Duodenal mucosa (tissue), 2 donors: ENCODE measurements around the gene CD58.

Experiments
- H3K27ac ChIP-seq: one replicate; pipeline ENCODE4 v1.7.0; 2013; ENCODE audit warnings: low read depth, low read length
- H3K27me3 ChIP-seq, 2 donors: one replicate each; pipeline ENCODE4 v1.7.0; 2013; ENCODE audit warnings: low read length in 2 of 2, control low read depth in 1 of 2; ENCODE audit not compliant: insufficient read depth in 2 of 2, control insufficient read depth in 1 of 2
- H3K36me3 ChIP-seq, 2 donors: one replicate each; pipeline ENCODE4 v1.7.0; 2013; ENCODE audit warnings: low read length in 2 of 2, control low read depth in 1 of 2; ENCODE audit not compliant: insufficient read depth in 2 of 2, control insufficient read depth in 1 of 2
- H3K4me1 ChIP-seq, 2 donors: one replicate each; pipeline ENCODE4 v1.7.0; 2013; ENCODE audit warnings: low read length in 2 of 2, control low read depth in 1 of 2; ENCODE audit not compliant: insufficient read depth in 2 of 2, control insufficient read depth in 1 of 2
- H3K4me3 ChIP-seq, 2 donors: one replicate each; pipeline ENCODE4 v1.7.0; 2013; ENCODE audit warnings: low read length in 2 of 2, low read depth in 1 of 2
- H3K9ac ChIP-seq, 2 donors: one replicate each; pipeline ENCODE4 v1.7.0; 2013; ENCODE audit warnings: low read length in 2 of 2, low read depth in 1 of 2
- H3K9me3 ChIP-seq, 2 donors: one replicate each; pipeline ENCODE4 v1.7.0; 2013; ENCODE audit warnings: low read length in 2 of 2, control low read depth in 1 of 2; ENCODE audit not compliant: control insufficient read depth in 1 of 2

CD58 gene

GRCh38 chr1:116474921-116475849 lies 95.6 kb downstream of the CD58 start:
- Histone ChIP-seq H3K27me3 (no peaks in the 10 kb centered on the region), H3K36me3 (no peaks in the 10 kb centered on the region), H3K4me1 (peaks cover 64 to 71% of the 10 kb centered on the region in 2 donors), H3K9me3 (no peaks in the 10 kb centered on the region), H3K4me3 (peak overlapping the region in 1 of 2 donors; percentile 36), H3K9ac (peak overlapping the region; percentile 64 to 80), H3K27ac (peak overlapping the region; percentile 94)

- peaks cover 58 to 59% of the 10 kb centered on the region in 2 donors for H3K4me1 ChIP-seq
- H3K4me3 ChIP-seq = peak overlapping the region in 1 of 2 donors; percentile 3
- H3K9me3 ChIP-seq = no peaks in the 10 kb centered on the region
- no peaks in the 10 kb centered on the region for H3K36me3 ChIP-seq
- H3K9ac ChIP-seq = peak overlapping the region in 1 of 2 donors; percentile 10
- H3K27ac ChIP-seq = no peak overlapping the region
- no peaks in the 10 kb centered on the region for H3K27me3 ChIP-seq
Measured at GRCh38 chr1:116472431-116472961, 98.3 kb downstream of the CD58 start.

- H3K4me3 ChIP-seq = no peak overlapping the region
- H3K9ac ChIP-seq = no peak overlapping the region
- H3K27ac ChIP-seq = no peak overlapping the region
- no peaks in the 10 kb centered on the region for H3K36me3 ChIP-seq
- H3K27me3 ChIP-seq = peaks cover 0 to under 1% of the 10 kb centered on the region in 2 donors
- H3K4me1 ChIP-seq = peaks cover 51 to 59% of the 10 kb centered on the region in 2 donors
- H3K9me3 ChIP-seq = no peaks in the 10 kb centered on the region
Measured at GRCh38 chr1:116471241-116471640, 99.6 kb downstream of the CD58 start.

GRCh38 chr1:116470671-116471070 lies 100.2 kb downstream of the CD58 start:
- H3K4me1 ChIP-seq = peaks cover 51 to 59% of the 10 kb centered on the region in 2 donors
- H3K4me3 ChIP-seq = no peak overlapping the region
- no peaks in the 10 kb centered on the region for H3K9me3 ChIP-seq
- no peaks in the 10 kb centered on the region for H3K36me3 ChIP-seq
- no peak overlapping the region for H3K9ac ChIP-seq
- H3K27me3 ChIP-seq = peaks cover 0 to 2% of the 10 kb centered on the region in 2 donors
- no peak overlapping the region for H3K27ac ChIP-seq

- H3K4me1 ChIP-seq = peaks cover 31 to 33% of the 10 kb centered on the region in 2 donors
- peaks cover 0 to 2% of the 10 kb centered on the region in 2 donors for H3K27me3 ChIP-seq
- H3K4me3 ChIP-seq = no peak overlapping the region
- H3K27ac ChIP-seq = no peak overlapping the region
- no peak overlapping the region for H3K9ac ChIP-seq
- H3K36me3 ChIP-seq = no peaks in the 10 kb centered on the region
- no peaks in the 10 kb centered on the region for H3K9me3 ChIP-seq
Measured at GRCh38 chr1:116466810-116467557, 103.8 kb downstream of the CD58 start.

- no peaks in the 10 kb centered on the region for H3K36me3 ChIP-seq
- H3K27me3 ChIP-seq = peaks cover 0 to 2% of the 10 kb centered on the region in 2 donors
- H3K4me3 ChIP-seq = no peak overlapping the region
- no peaks in the 10 kb centered on the region for H3K9me3 ChIP-seq
- H3K27ac ChIP-seq = no peak overlapping the region
- no peak overlapping the region for H3K9ac ChIP-seq
- H3K4me1 ChIP-seq = peaks cover 25% of the 10 kb centered on the region in 2 donors
Measured at GRCh38 chr1:116465845-116466685, 104.8 kb downstream of the CD58 start.

GRCh38 chr1:116465477-116465844 lies 105.4 kb downstream of the CD58 start:
- H3K9ac ChIP-seq = no peak overlapping the region
- peaks cover 30 to 31% of the 10 kb centered on the region in 2 donors for H3K4me1 ChIP-seq
- no peak overlapping the region for H3K4me3 ChIP-seq
- H3K36me3 ChIP-seq = no peaks in the 10 kb centered on the region
- H3K27ac ChIP-seq = no peak overlapping the region
- H3K9me3 ChIP-seq = no peaks in the 10 kb centered on the region
- H3K27me3 ChIP-seq = peaks cover 0 to 2% of the 10 kb centered on the region in 2 donors
